Lung (tissue), 12 donors: ENCODE data around the gene PANX1. TPM values are rescaled to one million over a fixed set of nuclear protein-coding genes. Genes with fewer than 3 reads are reported as not detected.

Experiments
- ATAC-seq: fragments of 200-7000 bp; cut with Tn5 transposase; one replicate; pipeline ENCODE4 v1.9.1; 2020; ENCODE audit warnings: moderate number of reproducible peaks; ENCODE audit not compliant: insufficient read depth, low FRiP score
- DNase-seq, 3 donors: peaks; one replicate each; pipeline ENCODE4 v3.0.0-alpha.2; 2013 to 2017
- H3K27ac ChIP-seq, 2 donors: one replicate each; pipeline ENCODE4 v1.5.1; 2013; ENCODE audit warnings: mild to moderate bottlenecking in 2 of 2, moderate library complexity in 2 of 2, control low read depth in 1 of 2, inconsistent platforms in 1 of 2, low read depth in 1 of 2, low read length in 1 of 2
- H3K27me3 ChIP-seq, 3 donors: one replicate each; pipeline ENCODE4 v1.5.1; 2013; ENCODE audit warnings: low read length in 2 of 3; ENCODE audit not compliant: control insufficient read depth in 3 of 3, insufficient read depth in 3 of 3
- H3K36me3 ChIP-seq, 4 donors: one replicate each; pipeline ENCODE4 v1.5.1; 2013; ENCODE audit warnings: low read length in 4 of 4, mild to moderate bottlenecking in 1 of 4, moderate library complexity in 1 of 4; ENCODE audit not compliant: control insufficient read depth in 4 of 4, insufficient read depth in 4 of 4
- H3K4me1 ChIP-seq, 5 donors: one replicate each; pipeline ENCODE4 v1.5.1; 2013; ENCODE audit warnings: low read length in 5 of 5, mild to moderate bottlenecking in 2 of 5, moderate library complexity in 1 of 5; ENCODE audit not compliant: control insufficient read depth in 5 of 5, insufficient read depth in 5 of 5
- H3K4me3 ChIP-seq: one replicate; pipeline ENCODE4 v1.5.1; 2013; ENCODE audit warnings: mild to moderate bottlenecking, control low read depth, moderate library complexity
- H3K9ac ChIP-seq, 2 donors: one replicate each; pipeline ENCODE4 v1.5.1; 2013; ENCODE audit warnings: low read length in 2 of 2, control low read depth in 1 of 2; ENCODE audit not compliant: insufficient read depth in 1 of 2
- H3K9me3 ChIP-seq, 4 donors: one replicate each; pipeline ENCODE4 v1.5.1; 2013; ENCODE audit warnings: low read length in 3 of 4, mild to moderate bottlenecking in 1 of 4, moderate library complexity in 1 of 4; ENCODE audit not compliant: control insufficient read depth in 4 of 4, insufficient read depth in 3 of 4
- CTCF ChIP-seq: IDR thresholded peaks from 2 replicates; pipeline ENCODE4 v1.5.1; 2012; ENCODE audit warnings: mild to moderate bottlenecking; ENCODE audit errors: control extremely low read depth, extremely low read depth
- WGBS, 2 donors: extraction: QIAGEN DNeasy Blood & Tissue Kit; methylation state at CpG; one replicate each; pipeline ENCODE4 v1.1.7; 2013; 5-methylcytosine and 5-hydroxymethylcytosine counted together
- polyA plus RNA-seq, 2 donors: library from polyadenylated mRNA; stranded (reverse); fragments of 200-250 nt; gene quantifications; one replicate each; pipeline ENCODE4 v1.2.1, GENCODE V29; 2013
- total RNA-seq, 2 donors: library from RNA; depleted of rRNA in 1 of 2; stranded (reverse); fragments of >200 nt in 1 of 2; gene quantifications; one replicate each; pipeline ENCODE4 v1.2.1, GENCODE V29; 2014 to 2021
- donor health status: control.
- donor health status: control.
- donor health status: Bipolar disorder and iron deficiency.
- donor health status: healthy.
- donor health status: DM: yes; HTN: yes; CAD: no.

The PANX1 gene
- total and polyA plus RNA-seq, 4 donors: 5.9 to 25.7 (median 19.0) TPM

DNA sequence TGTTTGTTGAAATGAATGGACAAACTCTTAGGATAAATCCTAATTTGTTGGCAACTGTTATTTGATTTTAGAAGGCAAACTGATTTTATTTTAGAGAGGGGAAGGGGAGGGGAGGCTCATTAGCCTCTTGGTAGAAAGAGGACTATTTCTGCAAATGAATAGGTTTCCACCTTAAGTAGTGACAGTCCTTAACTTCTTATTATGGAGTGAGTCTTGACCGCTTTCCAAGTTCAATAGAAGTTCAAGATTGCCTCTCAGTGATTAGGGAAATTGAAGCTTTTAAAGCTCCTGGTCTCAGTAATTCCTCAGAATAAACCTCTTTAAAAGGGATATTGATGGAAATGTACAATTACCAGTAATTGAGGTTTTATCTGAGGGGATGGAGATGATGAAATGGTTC lies 55.7 kb downstream of the PANX1 start:
- no peak overlapping the region for H3K4me3 ChIP-seq
- no peak overlapping the region for H3K27ac ChIP-seq
- ATAC-seq: peak; percentile 24

GRCh38 chr11:94184846-94185245 lies 56.2 kb downstream of the PANX1 start:
- WGBS, 2 donors: 62 to 70% methylated on average over 2 of the region's 2 CpGs
- H3K9me3 ChIP-seq: no peaks in the 10 kb centered on the region
- H3K36me3 ChIP-seq: peaks cover 7 to 24% (median 14%) of the 10 kb centered on the region in 4 donors
- DNase-seq: peak in 2 of 3 donors; percentile 26 to 55
- no peak overlapping the region for H3K27ac ChIP-seq
- no peak for TF ChIP-seq CTCF
- ATAC-seq: no peak
- H3K4me3 ChIP-seq: no peak overlapping the region
- H3K4me1 ChIP-seq: peaks cover 0 to 50% (median 5%) of the 10 kb centered on the region in 5 donors
- no peak overlapping the region for H3K9ac ChIP-seq
- H3K27me3 ChIP-seq: no peaks in the 10 kb centered on the region

More for the DNA sequence above, 55.7 kb downstream of the PANX1 start:
- DNase-seq: peak in 2 of 3 donors; percentile 26 to 36
- Histone ChIP-seq H3K36me3 (peaks cover 10 to 28% (median 18%) of the 10 kb centered on the region in 4 donors), H3K27me3 (no peaks in the 10 kb centered on the region), H3K9me3 (no peaks in the 10 kb centered on the region), H3K9ac (no peak overlapping the region), H3K4me1 (peaks cover 0 to 50% (median 5%) of the 10 kb centered on the region in 5 donors)
- no peak for TF ChIP-seq CTCF
- 63 to 83% methylated on average over 1 of the region's 1 CpG for WGBS, 2 donors

- H3K4me3 ChIP-seq: no peak overlapping the region
- H3K27me3 ChIP-seq: no peaks in the 10 kb centered on the region
- ATAC-seq (no peak), DNase-seq (peak in 2 of 3 donors; percentile 39 to 53)
- no peaks in the 10 kb centered on the region for H3K9me3 ChIP-seq
- no peak for TF ChIP-seq CTCF
- peaks cover 2 to 18% (median 10%) of the 10 kb centered on the region in 4 donors for H3K36me3 ChIP-seq
- peaks cover 0 to 47% (median 5%) of the 10 kb centered on the region in 5 donors for H3K4me1 ChIP-seq
- no peak overlapping the region for H3K27ac ChIP-seq
- H3K9ac ChIP-seq: no peak overlapping the region
Measured at GRCh38 chr11:94185416-94186084, 56.9 kb downstream of the PANX1 start.
